Testis (tissue), 3 donors: Measurements from ENCODE around the gene ALPK3. TPM values are rescaled to one million over a fixed set of nuclear protein-coding genes. Genes with fewer than 3 reads are reported as not detected.

Source experiments
- DNase-seq: peaks from one replicate; pipeline ENCODE4 v3.0.0-alpha.2; 2019
- H3K27ac ChIP-seq, 2 donors: fragments of 200-600 bp; sonication (generic); one replicate each; pipeline ENCODE4 v1.5.1; 2019
- H3K27me3 ChIP-seq: fragments of 200-600 bp; sonication (generic); one replicate; pipeline ENCODE4 v1.5.1; 2019
- H3K36me3 ChIP-seq: fragments of 200-600 bp; sonication (generic); one replicate; pipeline ENCODE4 v1.5.1; 2017; ENCODE audit warnings: low read depth; ENCODE audit errors: missing control alignments
- H3K4me1 ChIP-seq: fragments of 200-600 bp; sonication (generic); one replicate; pipeline ENCODE4 v1.5.1; 2019
- H3K4me3 ChIP-seq, 2 donors: fragments of 200-600 bp; sonication (generic); one replicate each; pipeline ENCODE4 v1.5.1; 2017 to 2019
- H3K9me3 ChIP-seq: fragments of 200-600 bp; sonication (generic); one replicate; pipeline ENCODE4 v1.5.1; 2017
- POLR2A ChIP-seq: fragments of 450-650 bp; IDR thresholded peaks from one replicate; pipeline ENCODE4 v1.6.1; 2017; ENCODE audit warnings: antibody characterized with exemption, mild to moderate bottlenecking, moderate library complexity
- WGBS, 2 donors: methylation state at CpG; one replicate each; pipeline ENCODE4 v1.1.5; 2018; 5-methylcytosine and 5-hydroxymethylcytosine counted together
- intact Hi-C: fragments of 100-400 bp; cut with DNase I; formaldehyde crosslinking; loops from one replicate; pipeline ENCODE4 v1.15.1; 2023; ENCODE audit warnings: low total_unique reads
- polyA plus RNA-seq: library from polyadenylated mRNA; stranded (reverse); fragments of 350-450 nt; fragmentation: Illumina TruSeq; extraction: RNeasy Lipid Tissue Mini Kit (QIAGEN cat#74804); gene quantifications from one replicate; pipeline ENCODE4 v1.2.3, GENCODE V29; 2014; ENCODE audit warnings: low read depth, low replicate concordance; ENCODE audit not compliant: insufficient read depth
- total RNA-seq, 2 donors: library from RNA; depleted of rRNA; stranded (reverse); fragments of >200 nt; gene quantifications; one replicate each; pipeline ENCODE4 v1.2.3, GENCODE V29; 2016
- TF ChIP-seq, protein P1 (sequence below), 3 experiments: fragments of 450-650 bp in 2 of 3; fragments of 200-600 bp in 1 of 3; sonication (generic) in 1 of 3; IDR thresholded peaks; one replicate each; pipeline ENCODE4 v1.5.1; 2016 to 2019; ENCODE audit warnings: antibody characterized with exemption in 3 of 3, mild to moderate bottlenecking in 2 of 3, moderate library complexity in 1 of 3

The ALPK3 gene
- total and polyA plus RNA-seq, 3 donors from 2014 or later: 3.0 to 5.0 (median 4.1) TPM

DNA sequence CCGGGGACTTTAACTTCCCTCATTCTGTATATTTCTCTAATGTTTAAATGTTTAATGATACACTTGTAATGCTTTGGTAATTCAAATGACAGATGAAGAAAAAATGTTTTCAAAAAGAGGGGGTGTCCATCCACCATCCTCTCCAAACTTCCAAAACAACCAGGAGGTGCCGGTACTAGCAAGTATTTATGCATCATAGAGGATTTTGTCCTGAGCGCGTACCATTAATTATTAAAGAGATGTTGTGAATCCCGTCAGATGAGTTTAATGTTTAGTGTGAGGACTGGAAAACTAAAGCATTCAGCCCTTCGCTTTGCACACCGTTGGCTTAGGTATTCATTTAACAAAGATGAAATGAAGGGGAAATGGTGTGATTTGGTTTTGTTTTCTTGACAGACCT, 68.6 kb downstream of the ALPK3 start:
- TF ChIP-seq POLR2A: no peak
- TF ChIP-seq, protein P1, sequence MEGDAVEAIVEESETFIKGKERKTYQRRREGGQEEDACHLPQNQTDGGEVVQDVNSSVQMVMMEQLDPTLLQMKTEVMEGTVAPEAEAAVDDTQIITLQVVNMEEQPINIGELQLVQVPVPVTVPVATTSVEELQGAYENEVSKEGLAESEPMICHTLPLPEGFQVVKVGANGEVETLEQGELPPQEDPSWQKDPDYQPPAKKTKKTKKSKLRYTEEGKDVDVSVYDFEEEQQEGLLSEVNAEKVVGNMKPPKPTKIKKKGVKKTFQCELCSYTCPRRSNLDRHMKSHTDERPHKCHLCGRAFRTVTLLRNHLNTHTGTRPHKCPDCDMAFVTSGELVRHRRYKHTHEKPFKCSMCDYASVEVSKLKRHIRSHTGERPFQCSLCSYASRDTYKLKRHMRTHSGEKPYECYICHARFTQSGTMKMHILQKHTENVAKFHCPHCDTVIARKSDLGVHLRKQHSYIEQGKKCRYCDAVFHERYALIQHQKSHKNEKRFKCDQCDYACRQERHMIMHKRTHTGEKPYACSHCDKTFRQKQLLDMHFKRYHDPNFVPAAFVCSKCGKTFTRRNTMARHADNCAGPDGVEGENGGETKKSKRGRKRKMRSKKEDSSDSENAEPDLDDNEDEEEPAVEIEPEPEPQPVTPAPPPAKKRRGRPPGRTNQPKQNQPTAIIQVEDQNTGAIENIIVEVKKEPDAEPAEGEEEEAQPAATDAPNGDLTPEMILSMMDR (IDR thresholded peaks at IDR 0.05): no peak
- H3K4me3 ChIP-seq: no peak overlapping the region
- DNase-seq: no peak
- no peak overlapping the region for H3K27ac ChIP-seq
- H3K27me3 ChIP-seq: no peaks in the 10 kb centered on the region
- WGBS, 2 donors: 92 to 95% methylated on average over 7 of the region's 7 CpGs
- no peaks in the 10 kb centered on the region for H3K4me1 ChIP-seq
- no peaks in the 10 kb centered on the region for H3K36me3 ChIP-seq
- H3K9me3 ChIP-seq: no peaks in the 10 kb centered on the region
- intact Hi-C loops: no loop called here

DNA sequence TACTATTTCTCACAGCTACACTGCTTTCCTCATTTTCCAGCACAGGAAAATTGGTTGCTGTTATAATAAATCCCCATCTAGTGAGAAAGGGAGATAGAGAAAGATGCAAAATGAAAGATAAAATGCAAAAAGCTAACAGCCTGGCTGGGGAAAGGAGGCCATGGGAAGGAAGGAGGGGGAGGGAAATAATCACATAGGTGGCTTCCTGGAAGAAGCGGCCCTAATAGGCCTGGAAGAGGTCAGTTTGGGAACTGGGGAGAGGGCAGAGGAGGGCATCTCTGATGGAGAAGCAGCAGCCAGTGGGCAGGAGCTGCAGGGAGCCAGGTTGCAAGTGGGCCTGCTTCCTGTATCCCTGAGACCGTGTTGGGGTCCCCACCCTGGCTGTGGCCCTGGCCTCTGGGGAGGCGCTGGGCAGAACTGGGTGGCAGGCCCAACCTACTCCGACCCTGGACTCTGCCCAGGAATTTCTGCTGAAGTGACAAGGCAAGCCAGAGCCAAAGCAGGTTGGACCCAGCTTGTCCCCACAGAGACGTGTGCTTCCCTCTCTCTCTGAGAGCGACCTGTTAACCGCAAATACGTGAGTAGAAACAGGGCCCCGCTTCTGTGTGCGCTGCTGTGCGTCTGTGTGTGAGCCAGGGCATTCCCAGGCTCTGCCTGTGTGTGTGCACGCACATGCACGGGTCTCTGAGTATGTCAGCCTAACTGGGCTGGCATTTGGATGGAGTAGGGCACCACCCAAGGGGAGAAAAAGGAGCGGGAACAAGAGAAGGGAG, 69.2 kb downstream of the ALPK3 start:
- Histone ChIP-seq H3K27ac (no peak overlapping the region), H3K4me1 (peaks cover 4% of the 10 kb centered on the region), H3K36me3 (no peaks in the 10 kb centered on the region), H3K4me3 (no peak overlapping the region), H3K27me3 (no peaks in the 10 kb centered on the region), H3K9me3 (no peaks in the 10 kb centered on the region)
- TF ChIP-seq, protein P1 (IDR thresholded peaks at IDR 0.05): no peak
- TF ChIP-seq POLR2A: no peak
- 95 to 96% methylated on average over 9 to 14 of the region's 14 CpGs for WGBS, 2 donors
- DNase-seq: no peak
- intact Hi-C loops: no loop called here

DNA sequence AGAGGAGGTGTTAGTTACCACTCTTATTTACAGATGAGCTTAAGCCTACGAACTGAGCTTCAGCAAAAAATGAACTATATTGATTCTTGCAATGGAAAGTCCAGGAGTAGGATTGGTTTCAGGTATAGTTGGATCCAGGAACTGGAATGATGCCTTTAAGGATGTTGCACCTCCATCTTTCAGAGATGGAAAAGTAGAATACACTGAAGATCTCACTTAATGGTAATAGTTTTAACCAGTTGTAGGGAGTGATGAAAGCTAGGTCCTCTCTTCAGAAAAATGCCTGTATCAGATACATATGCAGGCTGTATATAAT, 69.8 kb downstream of the ALPK3 start:
- peaks cover 7% of the 10 kb centered on the region for H3K4me1 ChIP-seq
- no peaks in the 10 kb centered on the region for H3K9me3 ChIP-seq
- intact Hi-C loops: no loop called here
- 89% methylated on average over 1 of the region's 1 CpG for WGBS, 2 donors
- TF ChIP-seq, protein P1 (IDR thresholded peaks at IDR 0.05): no peak
- no peak for TF ChIP-seq POLR2A
- no peak overlapping the region for H3K4me3 ChIP-seq
- no peaks in the 10 kb centered on the region for H3K36me3 ChIP-seq
- DNase-seq: no peak
- no peaks in the 10 kb centered on the region for H3K27me3 ChIP-seq
- no peak overlapping the region for H3K27ac ChIP-seq

DNA sequence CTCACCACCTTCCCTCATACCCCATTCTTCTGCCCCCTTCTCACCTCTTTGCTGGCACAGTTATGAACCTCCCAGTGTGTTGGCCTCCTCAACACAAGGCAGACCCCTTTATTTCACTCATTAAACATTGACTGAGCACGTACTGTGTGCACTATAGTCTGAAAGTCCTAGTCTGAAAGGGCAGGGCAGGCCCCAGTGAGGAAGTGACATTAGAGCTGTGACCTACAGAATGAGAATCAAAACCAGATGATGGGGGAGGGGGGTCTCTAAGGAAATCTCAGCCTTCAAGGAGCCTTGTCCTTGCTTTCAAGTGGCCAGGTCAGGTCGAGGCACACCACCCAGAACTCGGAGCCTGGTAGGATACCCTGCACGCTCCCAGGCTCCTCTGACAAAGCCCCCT, 70.8 kb downstream of the ALPK3 start:
- H3K36me3 ChIP-seq: no peaks in the 10 kb centered on the region
- intact Hi-C loops: no loop called here

More for the DNA sequence above, 70.8 kb downstream of the ALPK3 start:
- DNase-seq: no peak
- no peaks in the 10 kb centered on the region for H3K9me3 ChIP-seq
- no peak overlapping the region for H3K27ac ChIP-seq
- 78 to 95% methylated on average over 4 of the region's 4 CpGs for WGBS, 2 donors
- H3K4me3 ChIP-seq: no peak overlapping the region
- H3K27me3 ChIP-seq: no peaks in the 10 kb centered on the region
- TF ChIP-seq, protein P1 (IDR thresholded peaks at IDR 0.05): no peak
- H3K4me1 ChIP-seq: peaks cover 7% of the 10 kb centered on the region
